HL-60 (cell line): ENCODE measurements around the gene ADGRG6.

Experiments
- DNase-seq, 2 experiments: peaks; one replicate each; pipeline ENCODE4 v3.0.0-alpha.2; 2010 to 2020; ENCODE audit warnings: low read depth in 1 of 2, low spot score in 1 of 2
- H3K27ac ChIP-seq: fragments of 250-450 bp; sonication (Bioruptor Pico); replicated peaks from 2 replicates; pipeline ENCODE4 v1.5.1; 2020; ENCODE audit warnings: mild to moderate bottlenecking, moderate library complexity
- H3K27me3 ChIP-seq: fragments of 250-450 bp; sonication (Bioruptor Pico); 2 replicates; pipeline ENCODE4 v1.5.1; 2021; ENCODE audit warnings: mild to moderate bottlenecking, moderate library complexity; ENCODE audit not compliant: insufficient read depth, poor library complexity, severe bottlenecking
- H3K4me3 ChIP-seq: replicated peaks from 2 replicates; pipeline ENCODE4 v1.5.1; 2011; ENCODE audit warnings: mild to moderate bottlenecking, control low read depth, low read length; ENCODE audit not compliant: insufficient read depth
- GABPA ChIP-seq: IDR thresholded peaks from 2 replicates; pipeline ENCODE4 v1.6.1; 2012; ENCODE audit warnings: low read depth
- POLR2AphosphoS5 ChIP-seq: IDR thresholded peaks from 2 replicates; pipeline ENCODE4 v1.6.1; 2012; ENCODE audit warnings: low read depth
- SPI1 ChIP-seq: IDR thresholded peaks from 2 replicates; pipeline ENCODE4 v1.6.1; 2012; ENCODE audit warnings: low read depth, mild to moderate bottlenecking, borderline replicate concordance
- TF ChIP-seq, protein P1 (sequence below): IDR thresholded peaks from one replicate; pipeline ENCODE4 v1.5.1; 2011; ENCODE audit warnings: low read length, control low read depth, inconsistent platforms; ENCODE audit not compliant: insufficient read depth
- TF ChIP-seq, protein P2 (sequence below): IDR thresholded peaks from 2 replicates; pipeline ENCODE4 v1.6.1; 2012; ENCODE audit warnings: low read depth; ENCODE audit not compliant: insufficient replicate concordance

The ADGRG6 gene

DNA sequence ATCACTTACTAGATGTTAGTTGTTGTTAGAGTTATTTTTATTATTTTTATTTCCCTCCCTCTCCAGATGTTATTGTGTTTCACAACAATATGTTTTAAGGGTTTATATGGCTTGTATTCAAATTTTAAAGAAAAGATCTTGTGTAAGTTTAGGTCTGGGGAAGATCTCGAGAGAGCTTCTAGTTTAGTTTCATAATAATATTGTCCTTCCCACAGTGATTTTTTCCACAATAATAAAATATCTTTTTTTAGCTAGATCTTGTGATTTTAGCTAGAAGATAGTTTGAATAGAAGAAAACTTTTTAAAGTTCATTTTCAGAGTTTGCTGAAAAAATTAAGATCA is 55.0 kb downstream of the ADGRG6 start:
- Histone ChIP-seq H3K27ac (no peak overlapping the region), H3K27me3 (no peaks in the 10 kb centered on the region), H3K4me3 (no peak overlapping the region)
- TF ChIP-seq SPI1: no peak
- TF ChIP-seq, protein P1, sequence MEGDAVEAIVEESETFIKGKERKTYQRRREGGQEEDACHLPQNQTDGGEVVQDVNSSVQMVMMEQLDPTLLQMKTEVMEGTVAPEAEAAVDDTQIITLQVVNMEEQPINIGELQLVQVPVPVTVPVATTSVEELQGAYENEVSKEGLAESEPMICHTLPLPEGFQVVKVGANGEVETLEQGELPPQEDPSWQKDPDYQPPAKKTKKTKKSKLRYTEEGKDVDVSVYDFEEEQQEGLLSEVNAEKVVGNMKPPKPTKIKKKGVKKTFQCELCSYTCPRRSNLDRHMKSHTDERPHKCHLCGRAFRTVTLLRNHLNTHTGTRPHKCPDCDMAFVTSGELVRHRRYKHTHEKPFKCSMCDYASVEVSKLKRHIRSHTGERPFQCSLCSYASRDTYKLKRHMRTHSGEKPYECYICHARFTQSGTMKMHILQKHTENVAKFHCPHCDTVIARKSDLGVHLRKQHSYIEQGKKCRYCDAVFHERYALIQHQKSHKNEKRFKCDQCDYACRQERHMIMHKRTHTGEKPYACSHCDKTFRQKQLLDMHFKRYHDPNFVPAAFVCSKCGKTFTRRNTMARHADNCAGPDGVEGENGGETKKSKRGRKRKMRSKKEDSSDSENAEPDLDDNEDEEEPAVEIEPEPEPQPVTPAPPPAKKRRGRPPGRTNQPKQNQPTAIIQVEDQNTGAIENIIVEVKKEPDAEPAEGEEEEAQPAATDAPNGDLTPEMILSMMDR: no peak
- no peak for DNase-seq

DNA sequence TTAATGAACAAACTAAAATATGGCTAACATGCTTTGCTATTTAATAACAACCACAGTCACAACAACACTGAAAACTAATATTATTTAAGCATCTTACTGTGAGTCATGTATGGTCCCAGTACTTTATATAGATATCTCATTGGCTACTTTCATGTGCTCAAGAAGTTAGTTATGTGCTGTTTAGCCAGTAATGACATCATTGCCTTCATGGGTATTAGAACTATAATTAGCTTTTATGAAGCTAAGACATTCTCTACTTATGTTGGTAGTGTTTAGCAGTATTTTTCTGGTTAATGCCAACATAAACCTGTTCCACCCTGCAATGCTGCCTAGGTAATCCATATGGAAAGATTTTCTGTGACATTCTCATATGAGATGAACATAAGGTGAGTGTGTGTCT is 56.1 kb downstream of the ADGRG6 start:
- no peak for DNase-seq
- Histone ChIP-seq H3K27ac (no peak overlapping the region), H3K27me3 (no peaks in the 10 kb centered on the region), H3K4me3 (no peak overlapping the region)
- no peak for TF ChIP-seq POLR2AphosphoS5
- TF ChIP-seq SPI1: no peak
- TF ChIP-seq, protein P2, sequence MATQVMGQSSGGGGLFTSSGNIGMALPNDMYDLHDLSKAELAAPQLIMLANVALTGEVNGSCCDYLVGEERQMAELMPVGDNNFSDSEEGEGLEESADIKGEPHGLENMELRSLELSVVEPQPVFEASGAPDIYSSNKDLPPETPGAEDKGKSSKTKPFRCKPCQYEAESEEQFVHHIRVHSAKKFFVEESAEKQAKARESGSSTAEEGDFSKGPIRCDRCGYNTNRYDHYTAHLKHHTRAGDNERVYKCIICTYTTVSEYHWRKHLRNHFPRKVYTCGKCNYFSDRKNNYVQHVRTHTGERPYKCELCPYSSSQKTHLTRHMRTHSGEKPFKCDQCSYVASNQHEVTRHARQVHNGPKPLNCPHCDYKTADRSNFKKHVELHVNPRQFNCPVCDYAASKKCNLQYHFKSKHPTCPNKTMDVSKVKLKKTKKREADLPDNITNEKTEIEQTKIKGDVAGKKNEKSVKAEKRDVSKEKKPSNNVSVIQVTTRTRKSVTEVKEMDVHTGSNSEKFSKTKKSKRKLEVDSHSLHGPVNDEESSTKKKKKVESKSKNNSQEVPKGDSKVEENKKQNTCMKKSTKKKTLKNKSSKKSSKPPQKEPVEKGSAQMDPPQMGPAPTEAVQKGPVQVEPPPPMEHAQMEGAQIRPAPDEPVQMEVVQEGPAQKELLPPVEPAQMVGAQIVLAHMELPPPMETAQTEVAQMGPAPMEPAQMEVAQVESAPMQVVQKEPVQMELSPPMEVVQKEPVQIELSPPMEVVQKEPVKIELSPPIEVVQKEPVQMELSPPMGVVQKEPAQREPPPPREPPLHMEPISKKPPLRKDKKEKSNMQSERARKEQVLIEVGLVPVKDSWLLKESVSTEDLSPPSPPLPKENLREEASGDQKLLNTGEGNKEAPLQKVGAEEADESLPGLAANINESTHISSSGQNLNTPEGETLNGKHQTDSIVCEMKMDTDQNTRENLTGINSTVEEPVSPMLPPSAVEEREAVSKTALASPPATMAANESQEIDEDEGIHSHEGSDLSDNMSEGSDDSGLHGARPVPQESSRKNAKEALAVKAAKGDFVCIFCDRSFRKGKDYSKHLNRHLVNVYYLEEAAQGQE: no peak
- TF ChIP-seq GABPA: no peak
- TF ChIP-seq, protein P1: no peak

DNA sequence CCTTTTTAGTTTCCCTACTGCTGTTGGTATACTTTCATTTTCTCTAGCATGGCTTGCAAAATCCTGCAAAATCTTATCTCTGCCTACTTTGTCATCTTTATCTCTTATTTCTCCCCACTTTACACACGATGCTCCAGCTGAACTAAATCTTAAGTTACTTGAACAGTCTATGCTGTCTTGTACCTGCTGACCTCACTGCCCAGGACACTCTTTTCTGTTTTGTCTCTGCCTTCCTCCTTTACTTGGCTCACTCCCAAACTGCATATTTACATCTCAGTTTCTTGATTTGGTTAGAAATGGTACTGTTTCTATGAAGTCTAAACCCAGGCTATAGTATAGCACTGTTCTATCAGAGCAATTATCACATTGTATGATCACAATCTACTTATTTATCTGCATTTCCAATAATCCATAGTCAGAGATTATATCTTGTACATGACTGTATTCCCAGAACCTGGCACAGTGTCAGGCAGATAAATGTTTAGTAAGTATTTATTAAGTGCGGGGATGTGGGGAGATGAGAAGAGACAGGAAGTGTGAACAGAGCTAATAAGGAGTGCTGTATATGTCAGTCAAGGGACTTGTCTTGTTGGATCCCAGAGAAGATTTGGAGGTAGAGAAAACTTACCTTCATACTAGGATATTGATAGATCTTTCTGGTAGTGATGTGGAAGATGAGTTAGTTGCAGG is 57.6 kb downstream of the ADGRG6 start:
- TF ChIP-seq, protein P1: no peak
- TF ChIP-seq POLR2AphosphoS5 (no peak), SPI1 (no peak), GABPA (no peak)
- TF ChIP-seq, protein P2: no peak
- no peaks in the 10 kb centered on the region for H3K27me3 ChIP-seq
- no peak overlapping the region for H3K4me3 ChIP-seq
- H3K27ac ChIP-seq: no peak overlapping the region
- DNase-seq: no peak

DNA sequence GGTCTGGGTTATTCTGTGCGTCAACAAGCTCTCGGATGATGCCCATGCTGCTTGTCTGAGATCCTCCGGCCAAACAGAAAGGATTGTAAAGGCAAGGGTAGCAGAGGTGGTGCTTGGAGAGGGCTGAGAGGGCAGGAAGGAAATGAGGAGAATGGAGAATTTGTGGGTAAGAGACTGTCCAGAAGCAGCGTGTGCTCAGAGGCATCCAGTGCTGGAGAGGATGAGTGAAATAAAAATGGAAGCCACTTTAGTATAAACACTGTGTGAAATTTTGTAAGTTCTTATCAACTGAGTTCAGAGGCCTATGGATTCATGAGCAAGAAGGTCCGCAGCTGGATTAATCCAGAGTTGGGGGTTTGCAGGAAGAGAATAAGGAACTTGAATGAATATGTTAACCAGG is 59.5 kb downstream of the ADGRG6 start:
- Histone ChIP-seq H3K4me3 (no peak overlapping the region), H3K27me3 (no peaks in the 10 kb centered on the region), H3K27ac (no peak overlapping the region)
- DNase-seq: no peak
- TF ChIP-seq, protein P1: no peak
- TF ChIP-seq POLR2AphosphoS5 (no peak), GABPA (no peak), SPI1 (no peak)
- TF ChIP-seq, protein P2: no peak
